ENCODE measurements around the gene EME1. TPM values are rescaled to one million over a fixed set of nuclear protein-coding genes. Genes with fewer than 3 reads are reported as not detected.

The EME1 gene
- total and polyA plus RNA-seq, 2 of the 8 experiments (the other 6 are each of a cell fraction or from before 2014, with no cell fraction given) = 13.9 to 16.3 TPM

- Histone ChIP-seq H2BK15ac (ENCODE audit: low read length) (no peak overlapping the region), H2AK5ac (ENCODE audit: low read depth, low read length) (no peak overlapping the region), H3K56ac (replicated peaks; ENCODE audit: insufficient read length, low read depth, low read length) (no peak overlapping the region), H3K79me1 (ENCODE audit: low read depth, low read length) (no peaks in the 10 kb centered on the region), H3K14ac (ENCODE audit: insufficient read length) (no peak overlapping the region), H2BK120ac (replicated peaks; ENCODE audit: low read depth, low read length) (no peak overlapping the region), H3K4me3 (ENCODE audit: extremely low read depth in 1 of 4, insufficient read depth in 2 of 4, low read depth in 3 of 4, low read length in 4 of 4) (no peak overlapping the region), H2BK12ac (ENCODE audit: low read depth, low read length) (no peak overlapping the region), H2BK20ac (ENCODE audit: low read length) (no peak overlapping the region), H3K27me3 (replicated peaks in 1 of 4; ENCODE audit: control insufficient read depth in 3 of 4, extremely low read depth in 1 of 4, insufficient read depth in 3 of 4, low read length in 3 of 4) (no peaks in the 10 kb centered on the region), H2AFZ (ENCODE audit: low read length) (no peak overlapping the region), H3K36me3 (ENCODE audit: control insufficient read depth in 2 of 4, insufficient read depth in 4 of 4, low read length in 3 of 4) (no peaks in the 10 kb centered on the region), H3K23me2 (ENCODE audit: low read depth, low read length) (no peaks in the 10 kb centered on the region), H3K9ac (replicated peaks in 1 of 4; ENCODE audit: extremely low read depth in 1 of 4, low read depth in 3 of 4, low read length in 3 of 4) (no peak overlapping the region), H3K18ac (ENCODE audit: extremely low read depth, low read length) (no peak overlapping the region), H3K9me3 (ENCODE audit: insufficient read depth in 2 of 2, low read depth in 1 of 2, low read length in 1 of 2) (no peaks in the 10 kb centered on the region), H4K8ac (ENCODE audit: extremely low read depth, insufficient read depth, low read length) (no peak overlapping the region; the same call in 1 of the 2 replicates), H3K23ac (ENCODE audit: insufficient read length) (no peak overlapping the region), H3K4me1 (replicated peaks in 1 of 4; ENCODE audit: control insufficient read depth in 3 of 4, insufficient read depth in 4 of 4, low read length in 3 of 4) (peaks cover 0 to 2% (median 0%) of the 10 kb centered on the region in 4 experiments; a peak in 1 of 7 replicates), H4K20me1 (replicated peaks in 1 of 2; ENCODE audit: control insufficient read depth in 1 of 2, insufficient read depth in 2 of 2, low read length in 2 of 2) (no peaks in the 10 kb centered on the region), H3K4ac (replicated peaks; ENCODE audit: insufficient read length, low read depth, low read length) (no peak overlapping the region), H4K91ac (replicated peaks; ENCODE audit: insufficient read length, low read length) (no peak overlapping the region), H3K27ac (ENCODE audit: low read depth, low read length) (no peak overlapping the region), H2BK5ac (ENCODE audit: low read depth, low read length) (no peak overlapping the region), H3K79me2 (ENCODE audit: control insufficient read depth in 1 of 2, insufficient read depth in 2 of 2, low read length in 2 of 2) (no peaks in the 10 kb centered on the region), H4K5ac (ENCODE audit: insufficient read length, low read depth, low read length) (no peak overlapping the region), H3K4me2 (ENCODE audit: insufficient read depth in 1 of 2, low read depth in 2 of 2, low read length in 2 of 2) (no peak overlapping the region)
- DNase-seq (ENCODE audit: low read depth in 1 of 2, low spot score in 2 of 2) (no peak), FAIRE-seq (no peak)
- POLR2A ChIA-PET (ENCODE audit: partially characterized antibody) = interaction anchor here (0.7 to 1.2 kb wide), 3 partner anchors 11 to 124 kb away, joined by 3 to 4 read pairs (median 3); no protein-coding TSS in a partner anchor
- CTCF ChIA-PET (ENCODE audit: partially characterized antibody) = interaction anchor here (0.7 to 5.4 kb wide), 9 partner anchors 8 to 297 kb away, joined by 3 to 27 read pairs (median 4); partner anchors contain the start of gene COL1A1
- 76% methylated on average over 4 of the region's 4 CpGs; no CpG with 5 or more reads in 1 of the 2 experiments for WGBS, 2 experiments (ENCODE audit: extremely low coverage in 1 of 2, insufficient coverage in 1 of 2, insufficient read length in 1 of 2, insufficient replicate concordance in 2 of 2, low coverage in 1 of 2, low lambda C conversion rate in 2 of 2, missing lambda C conversion rate in 1 of 2)
- TF ChIP-seq SIRT6 (IDR thresholded peaks at IDR 0.05; ENCODE audit: low read length) (no peak), BACH1 (IDR thresholded peaks at IDR 0.05; ENCODE audit: low read length) (no peak), NANOG (IDR thresholded peaks at IDR 0.05; ENCODE audit: insufficient read depth, low read depth, low read length, poor library complexity, severe bottlenecking) (no peak), SP1 (IDR thresholded peaks at IDR 0.05; ENCODE audit: low read depth, low read length) (no peak)
These were observed 41.8 kb upstream of the EME1 start for GRCh38 chr17:50331085-50331791.

Data from H1 (cell line).